GM18520 (cell line): ENCODE data around the gene ADIPOQ.
"Not testable (repeated sequence)": the region's sequence is repeated elsewhere in the genome, so short reads cannot be mapped to it uniquely, and the experiment has no call there.

ENCODE experiments used
- ATAC-seq: cut with Tn5 transposase; IDR thresholded peaks from one replicate; pipeline ENCODE4 v1.9.1; 2021; ENCODE audit not compliant: unreplicated experiment

The ADIPOQ gene

GRCh38 chr3:186870421-186871201, 28.1 kb downstream of the ADIPOQ start:
- no peak for ATAC-seq

- ATAC-seq, result no peak
Observed at GRCh38 chr3:186871403-186871924, 29.0 kb downstream of the ADIPOQ start.

GRCh38 chr3:186873796-186874195, 31.3 kb downstream of the ADIPOQ start:
- ATAC-seq, result not testable (repeated sequence)

- not testable (repeated sequence) for ATAC-seq
Observed at GRCh38 chr3:186874216-186874615, 31.7 kb downstream of the ADIPOQ start.

GRCh38 chr3:186874841-186875240, 32.3 kb downstream of the ADIPOQ start:
- ATAC-seq, result not testable (repeated sequence)

GRCh38 chr3:186875708-186876107, 33.2 kb downstream of the ADIPOQ start:
- no peak for ATAC-seq

GRCh38 chr3:186879781-186880180, 37.3 kb downstream of the ADIPOQ start:
- no peak for ATAC-seq

- ATAC-seq, result no peak
Observed at GRCh38 chr3:186880406-186880805, 37.9 kb downstream of the ADIPOQ start.

GRCh38 chr3:186882150-186882524, 39.6 kb downstream of the ADIPOQ start:
- no peak for ATAC-seq

- ATAC-seq, result no peak
Observed at GRCh38 chr3:186882881-186883685, 40.6 kb downstream of the ADIPOQ start.

- ATAC-seq, result no peak
Observed at GRCh38 chr3:186883686-186884058, 41.2 kb downstream of the ADIPOQ start.

GRCh38 chr3:186884868-186885267, 42.4 kb downstream of the ADIPOQ start:
- ATAC-seq, result not testable (repeated sequence)

GRCh38 chr3:186886202-186886981, 43.9 kb downstream of the ADIPOQ start:
- ATAC-seq, result no peak

- not testable (repeated sequence) for ATAC-seq
Observed at GRCh38 chr3:186887507-186887938, 45.0 kb downstream of the ADIPOQ start.

GRCh38 chr3:186888569-186888968, 46.1 kb downstream of the ADIPOQ start:
- ATAC-seq, result no peak

GRCh38 chr3:186889698-186890097, 47.2 kb downstream of the ADIPOQ start:
- not testable (repeated sequence) for ATAC-seq

GRCh38 chr3:186890911-186891310, 48.4 kb downstream of the ADIPOQ start:
- ATAC-seq, result no peak

- ATAC-seq, result not testable (repeated sequence)
Observed at GRCh38 chr3:186893071-186893470, 50.6 kb downstream of the ADIPOQ start.

- ATAC-seq, result no peak
Observed at GRCh38 chr3:186895406-186895805, 52.9 kb downstream of the ADIPOQ start.

- no peak for ATAC-seq
Observed at GRCh38 chr3:186896006-186896405, 53.5 kb downstream of the ADIPOQ start.

- ATAC-seq, result no peak
Observed at GRCh38 chr3:186896875-186897274, 54.4 kb downstream of the ADIPOQ start.
